Measurements from ENCODE around the gene KIF1A. TPM values are rescaled to one million over a fixed set of nuclear protein-coding genes. Genes with fewer than 3 reads are reported as not detected.
"Not testable (repeated sequence)": the region's sequence is repeated elsewhere in the genome, so short reads cannot be mapped to it uniquely, and the experiment has no call there.

Gene KIF1A
- polyA plus RNA-seq, 12 donors = 2.4 to 17.5 (median 4.2) TPM; not detected in 1

- DNase-seq = no peak
These were observed 32.2 kb downstream of the KIF1A start for GRCh38 chr2:240787521-240788472.

GRCh38 chr2:240786871-240787311 lies 33.1 kb downstream of the KIF1A start:
- no peak for DNase-seq

- DNase-seq = no peak
These were observed 33.6 kb downstream of the KIF1A start for GRCh38 chr2:240786355-240786841.

DNA sequence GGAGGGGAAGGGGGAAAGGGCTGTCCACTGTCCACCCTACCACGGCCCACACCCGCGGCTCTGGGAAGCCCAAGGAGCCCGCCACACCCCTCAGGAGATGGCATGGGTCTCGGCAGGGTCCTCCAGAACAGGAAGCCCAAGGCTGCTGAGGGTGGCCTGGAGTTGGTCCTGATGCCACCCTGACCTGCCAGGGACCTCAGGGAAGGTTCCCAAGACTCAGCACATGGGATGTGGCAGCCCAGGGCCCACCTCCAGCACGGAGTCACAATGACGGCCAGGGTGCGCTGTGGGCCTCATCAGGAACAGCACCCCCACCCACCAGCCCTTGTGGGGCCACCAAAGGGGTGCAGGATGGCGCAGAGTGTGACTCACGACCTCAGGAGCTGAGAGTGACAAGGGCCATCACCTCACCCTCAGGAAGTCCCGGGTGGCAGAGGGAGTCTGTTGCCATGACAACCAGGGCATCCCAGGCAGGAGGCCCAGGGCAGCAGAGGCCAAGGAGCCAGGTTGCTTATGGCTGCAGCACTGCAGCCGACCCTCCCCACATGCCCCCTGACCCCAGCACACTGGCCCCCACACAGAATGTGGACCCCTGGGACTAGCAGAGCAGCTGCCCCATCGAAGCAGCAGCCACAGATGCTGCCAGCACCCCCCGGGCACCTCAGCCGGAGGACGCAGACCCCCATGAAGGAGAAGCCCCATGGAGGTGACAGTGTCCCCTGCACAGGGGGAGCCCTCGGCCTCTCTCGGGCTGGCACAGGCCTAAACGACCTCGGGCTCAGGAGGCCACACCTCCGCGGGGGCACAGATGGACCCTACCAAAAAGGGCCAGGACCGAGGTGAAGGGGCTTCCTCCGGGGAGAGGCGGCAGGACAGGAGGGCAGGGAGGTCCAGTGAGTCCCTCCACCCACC lies 34.3 kb downstream of the KIF1A start:
- no peak for DNase-seq

- no peak for DNase-seq
These were observed 35.2 kb downstream of the KIF1A start for GRCh38 chr2:240784629-240785423.

DNA sequence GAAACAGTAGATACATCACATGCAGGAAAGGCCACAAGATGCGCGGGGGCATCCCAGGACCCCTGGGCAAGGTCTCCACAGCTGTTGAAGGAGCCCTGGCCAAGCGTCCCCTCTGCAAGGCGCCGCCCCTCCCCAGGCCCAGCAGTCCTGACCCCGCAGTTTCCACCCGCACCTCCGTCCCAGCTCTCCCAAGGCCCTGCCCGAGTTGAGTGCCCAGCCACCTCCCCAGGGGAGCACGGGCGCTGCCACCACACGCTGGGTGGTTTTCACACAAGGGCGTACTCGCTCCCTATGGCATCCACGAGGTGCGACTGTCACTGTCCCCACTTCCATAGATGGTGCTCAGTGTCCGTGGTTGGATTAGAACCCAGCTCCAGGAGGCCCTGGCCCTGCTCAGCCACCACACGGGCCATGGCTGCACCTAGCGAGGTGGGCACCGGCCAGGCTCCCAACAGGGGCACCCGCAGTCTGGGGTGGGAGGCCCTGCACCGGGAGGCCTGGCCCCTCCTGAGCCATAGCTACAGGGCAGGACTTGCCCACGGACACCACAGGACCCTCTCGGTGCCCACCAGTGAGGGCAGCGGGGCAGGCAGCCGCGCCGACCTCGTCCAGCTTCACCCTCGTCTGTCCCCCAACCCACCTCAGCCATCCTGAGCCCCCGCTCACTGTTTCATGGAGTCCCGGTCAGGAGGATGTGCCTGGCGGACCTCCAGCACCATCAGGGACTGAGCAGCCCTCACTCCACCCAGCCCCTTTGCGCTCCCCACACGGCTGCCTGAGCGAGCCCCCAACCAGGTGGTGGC lies 36.0 kb downstream of the KIF1A start:
- DNase-seq = no peak

DNA sequence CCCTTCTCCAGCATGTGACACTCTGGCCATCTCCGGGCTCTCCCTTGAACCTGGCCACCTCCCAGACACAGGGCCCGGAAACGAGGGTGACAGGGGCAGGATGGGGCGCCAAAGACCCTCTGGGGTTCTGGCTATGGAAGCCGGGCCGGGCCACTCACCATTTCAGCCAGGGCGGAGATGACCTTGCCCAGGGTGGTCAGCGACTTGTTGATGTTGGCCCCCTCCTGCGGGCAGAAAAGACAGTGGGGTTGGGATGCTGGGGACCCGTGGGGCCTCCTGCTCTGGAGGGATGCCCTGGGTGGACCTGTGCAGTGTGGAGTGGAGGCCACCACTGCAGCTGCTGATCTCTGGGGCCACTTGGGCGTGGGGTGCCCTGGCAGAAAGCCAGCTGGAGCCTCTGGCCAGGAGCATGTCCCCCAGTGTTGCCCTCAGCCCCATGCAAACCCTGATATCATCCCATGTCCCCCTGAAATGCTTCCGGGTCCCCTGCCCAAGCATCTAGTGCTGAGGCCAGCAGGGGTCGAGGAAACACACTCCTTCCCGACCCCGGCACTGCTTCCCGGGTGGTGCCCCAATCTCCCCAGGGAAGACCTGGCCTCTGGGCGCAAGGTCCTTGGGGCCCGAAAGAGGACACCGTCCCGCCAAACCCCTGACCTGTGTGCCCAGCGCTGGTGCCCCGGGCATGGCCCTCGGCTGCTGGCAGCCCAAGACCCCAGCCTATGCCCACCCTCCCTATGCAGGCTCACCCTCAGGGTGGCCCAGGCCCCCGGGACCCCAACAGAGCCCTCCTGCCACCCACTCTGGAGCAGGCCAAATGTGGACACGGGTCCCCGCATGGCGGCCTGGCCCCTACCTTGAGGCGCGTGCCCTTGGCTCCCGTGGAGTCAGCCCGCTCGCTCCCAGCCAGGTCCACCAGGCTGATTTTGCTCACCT lies 36.9 kb downstream of the KIF1A start:
- no peak for DNase-seq

- DNase-seq = no peak
These were observed 37.7 kb downstream of the KIF1A start for GRCh38 chr2:240782221-240782885.

DNA sequence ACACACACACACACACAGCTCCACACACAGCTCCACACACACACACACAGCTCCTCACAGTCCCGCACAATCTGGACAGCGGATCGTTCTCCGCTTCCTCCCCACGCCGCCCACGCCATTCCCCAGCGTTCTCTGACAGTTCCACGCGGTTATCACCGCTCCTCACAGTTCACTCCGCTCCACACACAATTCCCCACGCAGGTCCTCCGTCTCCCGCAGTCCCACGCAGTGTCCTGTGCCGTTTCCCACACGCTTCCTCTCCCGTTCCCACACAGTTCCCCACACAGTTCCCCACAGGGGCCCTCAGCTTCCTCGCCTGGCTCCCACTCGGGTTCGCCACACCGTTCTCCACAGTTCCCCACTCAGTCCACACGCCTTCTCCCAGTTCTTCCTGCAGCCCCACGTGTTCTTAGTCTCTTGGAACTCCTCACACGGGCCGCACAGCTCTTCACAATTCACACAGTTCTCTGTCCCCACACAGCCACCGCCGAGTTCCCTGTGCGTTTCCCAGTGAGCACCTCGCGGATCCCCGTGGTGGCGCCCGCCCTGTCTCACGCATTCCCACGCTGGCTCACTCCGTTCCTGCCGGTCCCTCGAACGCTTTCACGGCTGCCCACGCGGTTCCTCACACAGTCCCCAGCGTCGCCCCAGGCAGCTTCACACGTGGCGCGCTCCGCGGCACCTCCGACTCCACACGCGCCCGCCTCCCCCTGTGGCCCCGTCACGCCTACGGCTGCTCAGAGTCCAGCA lies 38.4 kb downstream of the KIF1A start:
- no peak for DNase-seq

DNA sequence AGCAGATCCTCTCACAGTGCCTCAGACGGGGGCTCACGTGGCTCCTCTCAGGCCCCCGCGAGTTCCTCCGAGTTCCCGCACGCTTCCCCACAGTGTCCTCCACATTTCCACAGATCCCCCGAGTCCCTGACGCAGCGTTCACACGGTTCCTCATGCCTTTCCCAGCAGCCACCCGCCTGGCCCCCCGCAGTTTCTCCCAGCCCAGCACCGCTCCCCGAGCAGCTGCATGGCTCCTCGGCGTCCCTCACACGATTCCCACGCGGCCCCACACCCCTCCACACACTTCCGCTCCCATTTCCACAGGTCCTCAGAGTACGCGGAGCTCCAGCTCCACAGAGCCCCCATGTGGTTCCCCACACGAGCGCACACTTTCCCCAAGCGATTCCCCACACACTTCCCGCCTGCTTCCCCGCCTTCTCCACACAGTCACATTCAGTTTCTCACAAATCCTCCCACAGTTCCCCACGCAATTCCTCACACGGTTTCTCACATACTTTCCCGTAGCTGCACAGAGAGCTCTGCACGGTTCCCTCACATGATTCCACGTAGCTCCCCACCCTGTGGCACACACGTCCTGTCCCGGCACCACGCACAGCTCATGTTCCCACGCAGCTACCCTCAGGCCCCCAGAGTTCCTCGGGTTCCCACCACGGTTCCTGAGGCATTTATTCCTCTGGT lies 39.9 kb downstream of the KIF1A start:
- no peak for DNase-seq

GRCh38 chr2:240779250-240779832 lies 40.7 kb downstream of the KIF1A start:
- DNase-seq = not testable (repeated sequence)

DNA sequence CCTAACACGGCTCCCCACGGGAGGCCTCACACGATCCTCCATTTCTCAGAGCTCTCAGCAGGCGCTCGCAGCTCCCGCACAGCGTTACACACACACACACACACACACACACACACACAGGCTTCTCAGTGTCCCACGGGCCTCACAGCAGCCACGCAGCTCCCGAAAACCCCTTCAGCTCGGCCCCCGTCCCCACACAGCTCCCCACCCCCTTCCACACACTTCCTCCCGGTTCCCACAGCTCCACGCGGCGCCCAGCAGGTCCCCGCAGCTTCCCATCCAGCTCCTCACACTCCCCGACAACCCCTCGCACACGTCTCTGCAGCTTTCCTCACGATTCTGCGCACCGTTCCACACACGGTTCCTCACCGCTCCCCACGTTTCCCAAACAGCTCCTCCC lies 41.6 kb downstream of the KIF1A start:
- DNase-seq = no peak

- DNase-seq = no peak
These were observed 42.4 kb downstream of the KIF1A start for GRCh38 chr2:240777456-240778212.

DNA sequence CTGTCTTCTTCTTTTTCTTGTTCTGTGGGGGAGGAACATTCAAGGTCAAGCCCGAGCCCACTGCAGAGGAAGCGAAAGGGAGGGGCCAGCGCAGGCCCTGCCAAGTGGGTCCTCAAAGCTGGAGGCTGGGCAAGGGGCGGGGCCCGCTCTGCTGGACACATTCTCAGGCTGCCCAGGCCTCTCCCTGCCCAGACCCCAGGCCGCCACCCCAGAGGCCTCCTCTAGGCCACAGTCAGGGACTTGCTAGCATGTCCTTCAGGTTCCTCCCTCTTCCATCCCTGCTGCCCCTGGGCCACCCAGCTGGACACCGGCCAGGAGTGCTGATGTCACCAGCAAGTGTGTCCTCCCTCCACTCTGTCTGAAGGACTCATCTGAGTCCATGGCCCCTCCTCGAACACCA lies 44.1 kb downstream of the KIF1A start:
- DNase-seq = no peak

- no peak for DNase-seq
These were observed 45.2 kb downstream of the KIF1A start for GRCh38 chr2:240774856-240775255.

DNA sequence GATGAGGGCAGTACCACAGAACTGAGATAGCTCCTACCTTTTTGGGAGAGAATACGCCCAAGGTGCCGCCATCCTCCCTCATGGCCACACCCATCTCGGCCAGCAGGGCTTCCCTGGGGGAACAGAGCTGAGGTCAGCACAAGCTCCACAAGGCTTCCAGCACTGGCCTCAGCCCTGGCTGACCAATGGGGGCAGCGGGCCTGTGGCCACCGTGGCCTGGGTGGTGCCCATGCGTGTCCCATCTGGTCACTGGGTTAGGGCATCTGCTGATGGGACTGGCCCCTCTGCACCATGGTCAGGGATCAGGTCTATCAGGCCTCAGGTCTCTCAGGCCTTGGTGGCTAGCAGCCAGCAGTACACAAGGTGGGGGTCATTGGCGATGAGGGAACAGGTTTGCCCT lies 50.9 kb downstream of the KIF1A start:
- no peak for DNase-seq

Measured in muscle of arm (tissue), 12 donors.